GM12878 (cell line): Measurements from ENCODE around the gene KDF1.

Experiments
- BCL11A ChIP-seq: IDR thresholded peaks from 2 replicates; pipeline ENCODE4 v1.6.1; 2011; ENCODE audit warnings: low read depth, low read length
- BMI1 ChIP-seq: fragments of 450-650 bp; IDR thresholded peaks from 2 replicates; pipeline ENCODE4 v1.6.1; 2016; ENCODE audit warnings: mild to moderate bottlenecking, moderate library complexity, borderline replicate concordance
- CTCF ChIP-seq, 3 experiments: IDR thresholded peaks in 2 of 3; conservative IDR thresholded peaks in 1 of 3; 2 replicates each; pipeline ENCODE4 v1.5.1; 2011; ENCODE audit warnings: low read depth in 3 of 3, low read length in 3 of 3, mild to moderate bottlenecking in 3 of 3, control low read depth in 2 of 3, moderate library complexity in 2 of 3, inconsistent platforms in 1 of 3, mixed read lengths in 1 of 3; ENCODE audit not compliant: control insufficient read depth in 2 of 3, insufficient read depth in 1 of 3; ENCODE audit errors: extremely low read depth in 1 of 3
- EGR1 ChIP-seq, 2 experiments: IDR thresholded peaks; 1 replicate in 1 of 2; 2 replicates in 1 of 2; pipeline ENCODE4 v1.6.1; 2011 to 2012; ENCODE audit warnings: low read depth in 2 of 2, low read length in 2 of 2, borderline replicate concordance in 1 of 2, mild to moderate bottlenecking in 1 of 2, moderate library complexity in 1 of 2
- EZH2 ChIP-seq: IDR thresholded peaks from 2 replicates; pipeline ENCODE4 v1.6.1; 2012; ENCODE audit warnings: low read depth, mild to moderate bottlenecking, control low read depth, inconsistent platforms, low read length, borderline replicate concordance; ENCODE audit not compliant: control insufficient read depth
- FOXM1 ChIP-seq: IDR thresholded peaks from 2 replicates; pipeline ENCODE4 v1.6.1; 2012; ENCODE audit warnings: low read depth, mild to moderate bottlenecking, inconsistent platforms, low read length, moderate library complexity
- IKZF2 ChIP-seq, 2 experiments: fragments of 450-650 bp; IDR thresholded peaks; 2 replicates each; pipeline ENCODE4 v1.6.1; 2017; ENCODE audit warnings: mild to moderate bottlenecking in 2 of 2, moderate library complexity in 2 of 2
- MYC ChIP-seq: IDR thresholded peaks from 2 replicates; pipeline ENCODE4 v1.6.1; 2011; ENCODE audit warnings: mild to moderate bottlenecking, low read length, moderate library complexity, inconsistent platforms; ENCODE audit not compliant: insufficient read depth, insufficient replicate concordance, insufficient read length, severe bottlenecking
- NBN ChIP-seq: fragments of 450-650 bp; IDR thresholded peaks from 2 replicates; pipeline ENCODE4 v1.6.1; 2016
- POLR2A ChIP-seq: IDR thresholded peaks from 2 replicates; pipeline ENCODE4 v1.6.1; 2011; ENCODE audit warnings: low read depth, mild to moderate bottlenecking, low read length
- PRDM15 ChIP-seq: fragments of 450-650 bp; formaldehyde crosslinking; IDR thresholded peaks from 2 replicates; pipeline ENCODE4 v1.4.0; 2020; ENCODE audit warnings: mild to moderate bottlenecking, moderate library complexity
- RBBP5 ChIP-seq: fragments of 200-600 bp; sonication (generic); conservative IDR thresholded peaks from 2 replicates; pipeline ENCODE4 v1.6.1; 2016
- ZNF217 ChIP-seq: fragments of 450-650 bp; IDR thresholded peaks from 2 replicates; pipeline ENCODE4 v1.6.1; 2017; ENCODE audit warnings: antibody characterized with exemption, mild to moderate bottlenecking

- TF ChIP-seq EGR1 (IDR thresholded peaks at IDR 0.05; ENCODE audit: borderline replicate concordance in 1 of 2, low read depth in 2 of 2, low read length in 2 of 2) (no peak), POLR2A (no peak), RBBP5 (no peak), BCL11A (no peak), NBN (no peak), ZNF217 (no peak), CTCF (IDR thresholded peaks at IDR 0.05 in 2 of 3, conservative IDR thresholded peaks at IDR 0.05 in 1 of 3; ENCODE audit: control insufficient read depth in 2 of 3, extremely low read depth in 1 of 3, insufficient read depth in 1 of 3, low read depth in 3 of 3, low read length in 3 of 3) (no peak), FOXM1 (no peak), EZH2 (no peak), PRDM15 (CRISPR knock-in tag) (no peak), MYC (no peak), IKZF2 (IDR thresholded peaks at IDR 0.05) (no peak), BMI1 (no peak)
Observed at GRCh38 chr1:26907071-26907917, 53.0 kb downstream of the KDF1 start.
